Fibroblast of skin of abdomen (primary cell): Measurements from ENCODE around the gene HORMAD2.
"Not testable (repeated sequence)": the region's sequence is repeated elsewhere in the genome, so short reads cannot be mapped to it uniquely, and the experiment has no call there.

Source experiments
- DNase-seq: peaks from one replicate; pipeline ENCODE4 v3.0.0-alpha.2; 2013

HORMAD2 gene

DNA sequence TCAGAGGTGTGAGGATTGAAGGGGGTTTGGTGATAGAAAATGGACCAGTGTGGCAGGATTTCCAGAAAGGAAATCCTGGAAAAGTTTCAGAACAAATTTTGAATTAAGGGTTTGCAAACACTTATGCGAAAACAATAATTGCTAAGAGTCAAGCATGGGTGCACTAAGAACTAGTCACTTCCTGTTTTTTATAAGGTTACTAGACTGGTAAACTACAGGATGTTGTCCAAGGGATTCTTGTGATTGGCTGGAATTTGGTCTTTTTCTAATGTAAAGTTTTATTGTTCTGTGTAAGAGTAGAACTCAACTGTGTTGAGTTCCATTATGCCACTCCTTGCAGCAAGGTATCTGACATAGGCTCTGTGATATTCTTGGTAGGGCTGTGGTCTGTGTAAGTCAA lies 112.2 kb downstream of the HORMAD2 start:
- DNase-seq: no peak

DNA sequence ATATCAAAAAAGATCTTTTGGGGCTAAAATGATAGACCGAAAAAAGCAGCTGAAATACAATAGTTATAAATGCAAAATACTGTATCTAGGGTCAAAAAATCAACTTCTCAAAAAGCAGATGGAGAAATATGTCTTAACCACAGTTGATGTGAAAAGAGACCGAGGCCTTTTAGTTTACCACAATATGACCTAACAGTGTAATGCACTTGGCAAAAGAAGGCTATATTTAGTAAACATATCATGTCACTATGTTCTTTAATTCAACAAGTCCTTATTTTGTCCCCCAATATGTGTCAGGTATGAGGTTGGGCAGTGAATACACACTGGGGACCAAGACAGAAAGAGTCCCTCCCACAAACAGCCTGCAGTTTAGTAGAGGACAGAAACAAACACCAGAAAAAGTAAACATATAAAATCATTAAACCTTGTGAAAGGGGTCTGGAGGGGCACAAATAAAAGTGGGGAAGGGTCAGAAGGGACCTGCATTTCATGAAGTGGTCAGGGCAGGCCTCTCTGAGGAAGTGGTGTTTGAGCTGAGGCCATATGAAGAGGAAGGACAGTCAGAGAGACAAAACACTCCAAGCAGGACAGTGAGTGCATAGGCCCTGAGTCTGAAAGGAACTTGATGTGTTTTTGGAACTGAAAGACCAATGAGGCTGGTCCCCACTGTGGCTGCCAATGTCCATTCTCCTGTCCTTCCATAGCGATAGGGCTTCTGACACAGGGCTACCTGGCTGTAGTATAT lies 112.9 kb downstream of the HORMAD2 start:
- DNase-seq: no peak

DNA sequence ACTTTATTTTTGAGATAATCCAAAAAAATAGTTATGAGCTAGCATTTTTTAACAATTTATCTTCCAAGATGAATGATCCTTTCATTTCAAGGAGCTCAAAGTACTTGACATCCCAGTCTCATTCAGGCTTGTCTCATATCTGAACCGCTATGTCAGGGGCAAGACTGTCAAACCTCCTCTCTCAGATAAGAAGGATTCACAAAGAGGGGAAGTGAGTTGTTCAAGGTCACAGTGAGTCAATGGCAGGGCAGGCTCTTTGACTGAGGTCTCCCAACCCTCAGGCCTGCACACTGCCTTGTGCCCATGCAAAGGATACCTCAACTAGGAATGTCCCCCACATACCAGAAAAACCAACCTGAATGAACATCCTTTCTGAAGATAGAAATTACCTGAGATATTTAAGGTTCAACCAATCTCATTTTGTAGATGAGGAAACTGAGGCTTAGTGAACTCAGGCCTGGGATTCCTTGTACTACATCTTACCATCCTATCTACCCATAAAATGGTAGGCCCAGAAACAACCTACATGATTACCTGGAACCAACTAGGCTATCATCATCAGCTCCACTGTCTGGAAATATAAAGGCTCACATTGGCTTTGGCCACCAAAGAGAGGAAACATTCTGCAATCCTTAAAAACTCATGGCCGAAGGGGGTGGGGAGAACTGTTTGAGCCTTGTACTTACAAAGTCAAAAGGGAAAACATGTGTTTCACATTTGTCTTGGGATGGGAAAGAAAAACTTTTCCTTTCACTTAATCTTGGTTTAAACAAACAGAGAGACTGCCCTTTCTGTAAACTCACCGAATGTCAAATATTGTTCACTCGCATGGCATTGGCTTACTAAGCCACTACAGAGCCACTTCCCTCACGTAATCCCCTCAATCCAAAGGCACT lies 115.2 kb downstream of the HORMAD2 start:
- DNase-seq: no peak

DNA sequence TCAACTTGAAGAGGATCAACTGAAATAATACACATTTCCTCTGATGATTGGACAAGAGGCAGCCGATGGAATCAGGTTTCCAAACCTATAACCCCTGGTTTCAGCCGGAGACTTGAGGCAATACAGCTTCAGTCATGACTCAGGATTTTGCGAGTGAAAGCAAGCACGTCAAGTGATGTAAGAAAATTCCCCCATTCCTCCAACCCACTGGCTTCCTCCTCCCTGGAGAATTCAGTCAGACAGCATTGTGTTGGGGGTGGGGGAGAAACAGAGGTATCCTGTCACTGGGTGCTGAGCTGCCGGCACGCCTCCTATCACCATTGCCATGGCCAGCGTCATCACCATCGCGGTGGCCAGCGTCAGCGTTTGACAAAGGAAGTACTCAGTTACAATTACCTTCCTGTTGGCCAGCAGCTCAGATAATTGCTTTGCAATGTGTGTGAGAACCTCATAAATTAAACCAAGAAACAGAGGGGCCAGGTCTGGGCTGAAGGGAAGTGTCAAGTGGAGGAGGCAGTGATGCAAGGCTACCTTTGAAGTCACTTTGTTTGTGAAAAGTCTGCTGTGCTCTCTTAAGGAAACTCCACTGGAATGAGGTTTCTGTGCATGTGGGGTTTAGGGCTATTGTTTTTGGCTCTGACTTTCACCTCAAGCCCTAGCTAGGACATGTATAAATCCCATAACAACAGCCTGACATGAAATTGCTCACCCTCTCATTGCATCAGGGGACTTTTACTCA lies 116.0 kb downstream of the HORMAD2 start:
- DNase-seq: peak; percentile 100

DNA sequence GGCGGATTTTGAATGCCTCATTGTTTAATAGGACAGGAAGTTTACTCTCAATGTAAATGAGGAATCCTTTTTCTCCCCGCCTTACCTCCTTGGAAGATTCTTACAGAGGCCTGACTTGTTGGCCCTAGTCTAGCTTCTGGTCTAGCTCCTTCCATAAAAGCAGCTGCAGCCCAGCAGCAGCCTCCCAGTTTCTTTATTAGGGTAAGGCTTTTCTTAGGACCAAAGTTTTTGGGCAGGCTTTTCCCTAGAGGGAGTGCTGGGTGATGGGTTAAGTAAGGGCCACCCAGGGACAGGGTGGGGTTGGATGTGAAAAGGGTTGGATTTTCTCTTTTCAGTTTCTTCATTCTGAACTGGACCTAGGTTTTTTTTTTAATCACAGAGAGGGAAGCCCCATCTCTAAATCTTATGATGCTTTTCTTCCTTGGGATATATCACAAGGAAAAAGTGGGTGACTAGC lies 116.6 kb downstream of the HORMAD2 start:
- DNase-seq: no peak

DNA sequence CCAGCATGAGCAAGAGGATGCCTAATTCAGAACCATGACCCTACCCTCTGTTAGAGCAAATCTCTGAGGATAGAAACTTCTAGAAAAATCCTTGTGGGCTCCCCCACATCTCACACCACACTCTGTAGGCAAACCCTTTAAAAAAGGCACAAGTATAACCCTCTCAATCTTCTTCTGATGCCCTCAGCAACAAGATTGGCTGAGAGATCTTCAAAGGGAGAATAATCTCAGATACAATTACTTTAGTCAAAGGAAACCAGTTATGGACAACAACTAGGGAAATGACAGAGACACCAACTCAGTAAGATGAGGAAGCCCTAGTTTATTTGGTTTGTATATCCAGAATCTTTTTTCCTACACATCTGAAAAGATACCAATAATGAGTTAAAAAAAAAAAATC lies 117.1 kb downstream of the HORMAD2 start:
- DNase-seq: no peak

DNA sequence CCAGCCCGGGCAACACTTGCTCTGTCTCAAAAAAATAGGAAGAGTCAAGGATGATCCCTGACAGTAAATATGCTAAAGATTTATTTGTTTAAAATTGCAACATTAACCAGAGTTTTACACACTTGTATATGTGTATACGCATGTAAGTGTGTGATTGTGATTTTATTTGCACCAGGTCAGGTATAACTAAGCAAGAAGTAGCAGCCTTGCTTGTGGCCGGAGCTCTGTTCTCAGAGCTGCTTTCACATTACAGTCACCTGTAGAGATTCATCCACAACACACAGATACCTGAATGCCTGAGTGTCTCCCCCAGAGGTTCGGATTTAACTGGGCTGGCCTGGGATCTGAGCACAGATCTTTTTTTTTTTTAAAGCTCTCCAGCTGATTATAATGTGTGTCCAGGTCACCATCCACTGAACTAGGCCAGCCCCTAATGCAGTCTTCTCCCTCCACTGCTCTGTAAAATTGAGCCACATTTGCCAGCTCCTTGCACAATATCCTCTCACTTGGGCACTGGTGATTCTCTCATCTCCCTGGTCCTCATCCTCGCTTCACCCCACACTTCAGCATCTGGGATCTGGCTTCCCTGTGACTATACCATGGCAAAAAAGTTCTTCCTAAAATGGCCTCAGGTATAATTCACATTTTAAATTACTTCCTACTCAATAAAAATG lies 118.0 kb downstream of the HORMAD2 start:
- no peak for DNase-seq

DNA sequence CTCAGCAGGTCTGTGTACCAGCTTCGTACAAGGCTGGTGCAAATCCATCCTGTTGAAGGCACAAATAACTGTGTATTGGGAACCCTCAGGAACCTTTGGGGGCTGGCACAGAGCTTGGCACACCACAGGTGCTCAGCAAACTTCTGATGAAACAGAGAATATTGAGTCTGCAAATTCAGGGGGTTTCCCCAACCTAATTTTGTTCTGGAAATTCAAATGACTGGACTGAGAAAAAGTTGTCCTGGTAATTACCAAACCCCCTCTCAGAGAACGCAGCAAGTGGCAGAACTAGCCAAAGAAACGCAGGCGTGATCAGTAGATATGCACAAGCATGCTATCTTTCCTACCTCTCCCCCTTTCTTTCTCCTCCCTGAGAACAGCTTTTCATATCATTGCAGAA lies 118.7 kb downstream of the HORMAD2 start:
- no peak for DNase-seq

DNA sequence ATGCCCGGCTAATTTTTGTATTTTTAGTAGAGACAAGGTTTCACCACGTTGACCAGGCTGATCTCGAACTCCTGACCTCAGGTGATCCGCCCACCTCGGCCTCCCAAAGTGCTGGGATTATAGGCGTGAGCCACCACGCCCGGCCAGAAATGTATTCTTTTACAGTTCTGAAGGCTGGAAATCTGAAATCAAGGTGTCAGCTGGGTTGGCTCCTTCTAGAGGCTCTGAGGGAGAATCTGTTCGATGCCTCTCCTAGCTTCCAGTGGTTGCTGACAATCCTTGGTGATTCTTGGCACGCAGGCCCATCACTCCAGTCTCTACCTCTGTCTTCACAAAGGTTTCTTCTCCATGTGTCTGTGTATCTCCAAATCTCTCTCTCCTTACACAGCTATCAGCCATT lies 120.6 kb downstream of the HORMAD2 start:
- not testable (repeated sequence) for DNase-seq

DNA sequence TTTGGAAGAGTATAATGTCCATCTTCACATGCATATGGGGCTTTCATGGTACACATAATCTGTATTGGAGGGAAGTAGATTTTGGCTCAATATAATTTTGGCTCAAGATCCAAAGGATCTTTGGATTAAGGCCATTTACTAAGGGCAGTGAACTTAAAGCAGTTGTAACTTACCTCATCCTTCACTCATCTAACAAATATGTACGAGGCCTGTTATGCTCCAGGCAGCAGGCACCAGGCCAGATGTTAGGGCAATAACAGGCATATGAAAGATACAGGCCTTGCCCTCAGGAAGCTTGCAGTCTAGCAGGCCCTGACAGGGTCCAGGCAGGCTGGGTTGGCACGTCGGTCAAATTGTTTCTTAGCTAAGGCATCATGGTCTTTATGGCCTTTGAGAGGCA lies 121.7 kb downstream of the HORMAD2 start:
- DNase-seq: peak; percentile 78

DNA sequence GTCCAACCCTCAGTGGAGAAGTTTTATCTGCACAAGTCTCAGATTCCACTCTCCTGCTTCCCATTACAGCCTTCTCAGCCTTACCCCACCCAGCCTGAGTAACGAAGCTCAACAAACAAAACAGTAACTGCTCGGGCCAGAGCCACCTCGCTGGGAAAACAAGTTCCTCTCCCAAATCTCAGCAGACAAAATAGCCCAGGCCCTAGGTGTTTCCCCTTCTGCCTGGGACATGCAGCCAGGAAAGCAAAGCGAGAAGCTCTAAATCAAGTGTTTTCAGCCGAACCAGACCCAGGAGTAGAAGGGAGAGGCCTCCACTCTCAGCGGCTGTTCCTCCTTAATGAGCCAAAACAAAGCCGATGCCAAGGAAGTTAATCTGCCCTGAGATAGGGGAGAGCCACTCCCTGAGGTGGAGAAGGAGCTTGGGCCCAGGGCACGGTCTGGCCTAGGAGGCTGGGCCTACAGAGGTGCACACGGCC lies 122.3 kb downstream of the HORMAD2 start:
- DNase-seq: no peak

DNA sequence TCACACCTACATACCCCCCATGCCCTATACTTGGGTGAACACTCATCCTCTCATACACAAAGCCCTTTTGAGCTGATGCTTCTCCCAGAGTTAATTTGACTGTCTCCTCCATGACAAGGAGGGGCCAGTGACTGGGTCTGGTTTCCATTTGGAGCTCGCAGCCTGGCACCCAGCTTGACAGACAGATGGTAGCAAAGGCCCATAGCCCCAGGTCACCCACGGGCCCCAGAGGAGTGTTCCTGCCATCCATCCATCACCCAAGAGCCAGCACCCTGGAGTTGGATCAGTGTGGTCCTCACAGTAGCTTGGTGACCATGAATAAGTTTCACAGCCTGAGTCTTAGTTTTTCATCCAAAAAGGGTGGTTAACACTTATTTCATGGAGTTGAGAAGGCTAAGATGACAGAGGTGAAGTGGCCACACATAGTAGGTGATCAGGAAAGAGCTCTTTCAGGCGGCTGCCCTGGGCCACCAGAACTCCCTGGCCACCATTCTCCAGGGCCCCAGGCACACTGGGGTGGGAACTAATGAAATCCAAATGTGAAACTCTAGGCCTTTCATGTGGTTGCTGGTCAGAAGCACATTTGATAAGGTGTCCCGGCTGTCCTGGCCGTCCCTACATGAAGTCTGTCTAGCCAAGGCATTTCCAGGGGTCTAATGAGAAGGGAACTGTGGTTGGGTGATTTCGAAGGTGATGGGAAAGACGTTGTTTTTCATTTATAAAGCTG lies 123.9 kb downstream of the HORMAD2 start:
- DNase-seq: no peak

DNA sequence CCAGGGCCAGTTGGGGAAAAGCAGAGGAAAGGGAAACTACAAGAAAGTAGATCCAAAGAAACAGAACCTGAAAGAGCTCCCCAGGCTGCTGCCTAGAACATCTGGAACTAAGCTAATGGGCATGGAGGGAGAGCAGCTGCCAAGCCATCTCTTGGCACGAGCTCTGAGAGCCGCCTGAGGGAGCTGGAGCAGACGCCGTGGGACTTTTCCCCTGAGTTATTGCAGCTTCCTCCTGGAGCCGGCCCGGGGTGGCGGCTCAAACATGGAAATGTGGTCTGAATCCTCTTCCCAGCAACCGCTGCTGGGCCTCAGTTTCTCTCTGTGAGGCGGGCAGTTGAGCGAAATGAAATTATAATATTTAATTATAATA lies 124.5 kb downstream of the HORMAD2 start:
- peak; percentile 68 for DNase-seq

DNA sequence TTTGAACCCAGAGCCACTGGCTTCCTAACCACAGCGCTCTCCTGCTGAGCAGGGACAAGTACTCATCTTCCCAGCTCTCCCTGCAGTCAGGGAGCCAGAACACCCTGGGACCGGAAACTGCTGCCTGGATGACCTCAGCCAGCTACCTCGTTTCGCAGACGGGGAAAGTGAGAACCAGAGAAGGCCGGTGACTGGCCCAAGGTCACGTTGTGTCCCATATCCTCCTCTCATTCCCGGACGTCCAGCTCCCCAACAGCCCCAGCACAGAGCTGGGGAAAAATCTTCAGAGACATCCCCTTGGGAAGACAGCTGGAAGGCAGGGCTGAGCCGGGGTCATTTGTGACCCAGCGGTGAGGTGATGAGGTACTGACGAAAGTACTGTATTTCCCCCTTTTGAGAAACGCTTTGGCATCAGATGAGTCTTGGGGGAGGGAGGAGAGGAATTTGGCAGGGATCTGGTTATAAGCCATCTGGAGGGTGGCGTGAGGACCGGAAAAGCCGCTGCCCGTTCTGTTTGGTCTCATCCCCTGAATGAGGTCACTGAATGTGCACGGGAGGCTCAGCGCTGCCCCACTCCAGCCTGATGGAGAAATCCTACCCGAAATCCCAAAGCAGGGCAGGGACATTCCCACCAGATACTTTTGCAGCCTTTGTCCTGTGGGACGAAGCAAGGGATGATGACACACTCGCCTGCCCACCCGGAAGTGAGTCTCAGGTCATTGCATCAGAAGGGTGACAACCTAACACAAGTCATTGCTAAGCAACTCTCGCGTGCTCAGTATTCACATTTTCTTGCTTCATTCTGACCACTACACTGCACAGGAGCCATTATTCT lies 125.2 kb downstream of the HORMAD2 start:
- DNase-seq: peak; percentile 86

DNA sequence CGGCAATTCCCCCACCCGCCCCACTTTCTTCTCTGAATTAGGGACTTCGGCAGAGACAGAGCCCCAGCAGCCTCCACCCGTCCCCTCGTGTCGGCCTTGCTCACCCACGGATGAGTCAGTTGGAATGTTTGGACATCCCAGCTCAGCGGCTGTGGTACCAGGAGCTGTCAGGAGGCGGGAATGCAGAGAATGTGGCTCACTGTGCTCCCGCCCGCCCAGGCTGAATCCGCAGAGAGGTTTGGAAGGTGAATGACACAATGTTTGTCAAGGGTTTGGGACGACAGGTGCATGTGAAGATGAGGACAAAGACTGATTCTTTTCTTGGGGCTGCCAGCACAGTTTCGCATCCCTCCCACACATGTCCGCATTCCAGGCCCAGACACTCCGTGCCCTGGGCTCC lies 126.7 kb downstream of the HORMAD2 start:
- peak; percentile 95 for DNase-seq

DNA sequence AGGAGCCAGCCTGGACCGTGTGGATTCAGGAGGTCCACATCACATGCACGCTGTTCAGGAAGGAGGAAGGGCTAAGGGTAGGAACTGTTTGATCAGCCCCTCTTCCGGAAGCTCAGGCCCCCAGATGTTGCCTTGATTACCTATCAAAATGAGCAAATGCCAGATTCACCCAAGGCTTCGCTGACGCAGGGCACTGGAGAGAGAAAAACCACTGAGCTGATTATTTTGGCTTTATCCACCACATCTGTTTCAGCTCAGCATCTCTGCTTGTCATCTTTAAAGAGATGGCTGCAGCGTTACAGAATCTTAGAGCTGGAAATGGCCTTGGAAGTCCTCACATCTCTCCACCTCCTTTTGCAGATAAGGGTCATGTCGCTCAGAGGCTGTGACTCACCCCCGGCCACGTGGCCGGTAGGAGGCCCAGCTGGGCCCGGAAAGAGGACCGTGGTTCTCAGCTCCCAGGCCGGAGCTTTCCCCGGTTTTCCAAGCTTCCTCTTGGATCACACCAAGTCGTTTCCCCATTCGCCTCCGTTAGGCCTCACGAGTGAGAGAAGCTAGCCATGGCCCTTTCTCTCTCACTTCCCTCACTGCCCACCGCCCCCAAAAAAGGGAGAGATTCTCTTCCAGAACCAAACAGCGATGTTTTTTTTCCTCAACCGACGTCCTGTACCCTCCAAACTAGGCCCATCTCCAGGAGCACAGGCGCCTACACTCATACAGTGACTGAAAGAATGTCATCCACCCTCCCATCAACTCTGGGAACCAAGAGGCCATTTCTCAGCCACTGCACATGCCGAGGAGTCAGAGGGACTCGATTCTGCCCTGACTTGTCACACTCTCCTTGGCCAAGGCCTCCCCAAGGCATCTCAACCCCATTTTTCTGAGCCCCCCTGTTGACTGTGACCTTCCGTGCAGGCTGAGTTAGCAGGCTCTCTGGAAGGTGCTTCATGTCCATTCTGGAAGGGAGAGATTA lies 128.7 kb downstream of the HORMAD2 start:
- peak; percentile 81 for DNase-seq

DNA sequence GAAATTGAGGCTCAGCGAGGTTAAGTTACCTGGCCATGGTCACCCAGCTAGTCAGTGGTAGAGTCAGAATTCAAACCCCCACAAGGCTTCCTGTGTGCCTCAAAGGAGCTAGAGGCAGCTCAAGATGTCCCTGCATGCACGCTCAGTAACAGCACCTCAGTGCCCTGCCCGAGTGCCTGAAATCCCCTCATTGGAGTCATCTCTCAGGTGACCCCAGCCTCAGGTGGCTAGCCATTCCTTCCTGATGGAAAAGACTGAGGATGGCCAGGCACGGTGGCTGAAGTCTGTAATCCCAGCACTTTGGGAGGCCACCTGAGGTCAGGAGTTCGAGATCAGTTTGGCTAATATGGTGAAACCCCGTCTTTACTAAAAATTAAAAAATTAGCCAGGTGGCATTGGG lies 129.4 kb downstream of the HORMAD2 start:
- no peak for DNase-seq

DNA sequence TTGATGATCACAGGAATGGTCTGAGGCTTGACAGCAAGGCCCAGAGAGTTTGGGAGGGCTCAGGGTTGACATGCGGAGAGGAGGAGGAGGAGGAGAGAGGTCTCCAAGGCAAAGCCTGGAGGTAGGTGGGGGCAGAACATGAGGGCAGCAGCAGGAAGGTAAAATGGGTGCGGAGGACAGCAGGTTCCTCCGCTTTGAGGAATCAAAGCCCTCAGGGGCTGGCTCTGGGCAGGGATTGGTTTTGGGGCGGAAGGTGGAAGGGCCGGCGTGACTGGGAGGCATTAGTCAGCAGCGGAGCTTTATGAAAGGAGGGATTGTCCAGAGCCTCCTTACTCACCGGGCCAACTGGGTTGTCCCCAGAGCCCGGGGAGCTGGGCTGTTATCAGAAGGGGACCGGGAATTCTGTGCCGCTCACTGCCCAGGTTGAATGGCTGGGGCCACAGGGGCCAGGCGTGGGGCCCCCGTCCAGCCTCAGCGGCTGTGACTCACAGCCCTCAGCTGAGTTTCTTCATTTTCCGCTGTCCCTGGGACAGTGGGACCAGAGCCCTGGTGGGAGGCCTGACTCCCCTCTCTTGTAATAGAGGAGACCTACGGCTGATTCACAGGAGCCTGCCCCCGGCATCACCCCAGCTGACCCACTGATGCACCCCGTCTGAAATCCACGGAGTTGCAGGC lies 130.1 kb downstream of the HORMAD2 start:
- no peak for DNase-seq
